Testis (tissue), 3 donors: ENCODE measurements around the gene C22orf23. TPM values are rescaled to one million over a fixed set of nuclear protein-coding genes. Genes with fewer than 3 reads are reported as not detected.

Experiments used
- microRNA-seq, 2 donors: library from miRNA; unstranded; fragments of <30 nt; microRNA quantifications; one replicate each; pipeline ENCODE4, GENCODE V29; 2016; ENCODE audit warnings: borderline number of aligned reads in 2 of 2, borderline replicate concordance in 1 of 2
- polyA plus RNA-seq: library from polyadenylated mRNA; stranded (reverse); fragments of 350-450 nt; fragmentation: Illumina TruSeq; extraction: RNeasy Lipid Tissue Mini Kit (QIAGEN cat#74804); gene quantifications from one replicate; pipeline ENCODE4 v1.2.3, GENCODE V29; 2014; ENCODE audit warnings: low read depth, low replicate concordance; ENCODE audit not compliant: insufficient read depth
- total RNA-seq, 2 donors: library from RNA; depleted of rRNA; stranded (reverse); fragments of >200 nt; gene quantifications; one replicate each; pipeline ENCODE4 v1.2.3, GENCODE V29; 2016

The C22orf23 gene
- total and polyA plus RNA-seq, 3 donors from 2014 or later: 50.9 to 241 (median 70.9) TPM

Small RNA genes within 50 kb of the gene (microRNA-seq; reads per million reads assigned to microRNA genes)
- gene MIR4534 (0 reads per million in 2 donors), gene MIR6820 (0 to 4.2 reads per million in 2 donors)

Other genes with a start within 250 kb of the C22orf23 start
- gene GCAT, start 145.7 kb downstream of the C22orf23 start, total RNA-seq: 10 to 100 TPM; 36.7 to 40.6 TPM
- 21.4 TPM for gene GCAT, start 145.7 kb downstream of the C22orf23 start, polyA plus RNA-seq
- gene GALR3, start 130.2 kb downstream of the C22orf23 start, total RNA-seq: 1 to 10 TPM in 1 of 2 donors, under 1 TPM in 1; 0.81 to 4.8 TPM
- gene GALR3, start 130.2 kb downstream of the C22orf23 start, polyA plus RNA-seq: not detected
- gene ANKRD54, start 109.3 kb downstream of the C22orf23 start, total RNA-seq: 100 to 1,000 TPM; 117 to 138 TPM
- gene ANKRD54, start 109.3 kb downstream of the C22orf23 start, polyA plus RNA-seq: 61.5 TPM
- 100 to 1,000 TPM; 185 to 316 TPM for gene EIF3L, start 104.2 kb downstream of the C22orf23 start, total RNA-seq
- gene EIF3L, start 104.2 kb downstream of the C22orf23 start, polyA plus RNA-seq: 295 TPM
- 10 to 100 TPM; 25.2 to 38.0 TPM for gene MICALL1, start 47.3 kb downstream of the C22orf23 start, total RNA-seq
- gene MICALL1, start 47.3 kb downstream of the C22orf23 start, polyA plus RNA-seq: 30.8 TPM
- gene POLR2F, start 98 bp upstream of the C22orf23 start, total RNA-seq: 100 to 1,000 TPM; 107 to 137 TPM
- 88.7 TPM for gene POLR2F, start 98 bp upstream of the C22orf23 start, polyA plus RNA-seq
- 1 to 10 TPM; 5.0 to 5.4 TPM for gene SOX10, start 31.0 kb upstream of the C22orf23 start, total RNA-seq
- 6.1 TPM for gene SOX10, start 31.0 kb upstream of the C22orf23 start, polyA plus RNA-seq
- 10 to 100 TPM; 78.7 to 89.7 TPM for gene PICK1, start 103.8 kb upstream of the C22orf23 start, total RNA-seq
- gene PICK1, start 103.8 kb upstream of the C22orf23 start, polyA plus RNA-seq: 61.5 TPM
- 1 to 10 TPM; 1.6 to 2.0 TPM for gene SLC16A8, start 130.6 kb upstream of the C22orf23 start, total RNA-seq
- gene SLC16A8, start 130.6 kb upstream of the C22orf23 start, polyA plus RNA-seq: 2.4 TPM
- 10 to 100 TPM in 1 of 2 donors, 1 to 10 TPM in 1; 8.8 to 10.0 TPM for gene BAIAP2L2, start 157.1 kb upstream of the C22orf23 start, total RNA-seq
- gene BAIAP2L2, start 157.1 kb upstream of the C22orf23 start, polyA plus RNA-seq: 6.6 TPM
- gene PLA2G6, start 228.2 kb upstream of the C22orf23 start, total RNA-seq: 100 to 1,000 TPM in 1 of 2 donors, 10 to 100 TPM in 1; 89.4 to 122 TPM
- gene PLA2G6, start 228.2 kb upstream of the C22orf23 start, polyA plus RNA-seq: 135 TPM
- gene MAFF, start 248.4 kb upstream of the C22orf23 start, total RNA-seq: 1 to 10 TPM; 3.7 to 5.8 TPM
- gene MAFF, start 248.4 kb upstream of the C22orf23 start, polyA plus RNA-seq: 3.2 TPM